OCI-LY7 (cell line): ENCODE results near the gene NDUFV2. TPM values are rescaled to one million over a fixed set of nuclear protein-coding genes. Genes with fewer than 3 reads are reported as not detected.

Source experiments
- BruUV-seq: library from RNA; stranded (reverse); fragments of 400-500 nt; replicated peaks from 2 replicates; lab custom pipeline; 2021; lab: Mats Ljungman, UMichigan
- CTCF ChIA-PET: fragments of 300-600 bp; sonication (Branson Sonifier 250); formaldehyde crosslinking; loops from one replicate; lab custom pipeline; 2022; ENCODE audit warnings: antibody characterized with exemption; ENCODE audit not compliant: unreplicated experiment; lab: Charles Lee
- POLR2A ChIA-PET: fragments of 300-600 bp; sonication (Branson Sonifier 250); formaldehyde crosslinking; loops from one replicate; lab custom pipeline; 2022; ENCODE audit warnings: antibody characterized with exemption; lab: Charles Lee
- DNase-seq: peaks from one replicate; pipeline ENCODE4 v3.0.0-alpha.2; 2015; ENCODE audit warnings: low spot score
- H2AFZ ChIP-seq: fragments of 200-600 bp; sonication (generic), shearing (Covaris generic); 2 replicates; pipeline ENCODE4 v1.6.1; 2014; ENCODE audit warnings: mild to moderate bottlenecking, antibody characterized with exemption, low read length, moderate library complexity
- H3K27ac ChIP-seq: fragments of 200-600 bp; sonication (generic); 2 replicates; pipeline ENCODE4 v1.5.1; 2014; ENCODE audit warnings: mixed run types, low read depth, mild to moderate bottlenecking, moderate library complexity, low read length, inconsistent platforms; ENCODE audit not compliant: poor library complexity, severe bottlenecking
- H3K36me3 ChIP-seq: fragments of 200-600 bp; sonication (generic); 2 replicates; pipeline ENCODE4 v1.6.1; 2014; ENCODE audit warnings: mild to moderate bottlenecking, antibody characterized with exemption, low read length, moderate library complexity, mixed read lengths; ENCODE audit not compliant: insufficient read depth
- H3K4me1 ChIP-seq: fragments of 200-600 bp; sonication (generic); 2 replicates; pipeline ENCODE4 v1.5.1; 2014; ENCODE audit warnings: mild to moderate bottlenecking, low read length; ENCODE audit not compliant: insufficient read depth, poor library complexity, severe bottlenecking
- H3K4me2 ChIP-seq: fragments of 200-600 bp; sonication (generic); 2 replicates; pipeline ENCODE4 v1.6.1; 2014; ENCODE audit warnings: mild to moderate bottlenecking, low read length
- H3K4me3 ChIP-seq: fragments of 200-600 bp; sonication (generic); 2 replicates; pipeline ENCODE4 v1.5.1; 2014; ENCODE audit warnings: mild to moderate bottlenecking, low read depth, low read length; ENCODE audit not compliant: poor library complexity, severe bottlenecking
- H3K79me2 ChIP-seq: fragments of 200-600 bp; sonication (generic); 2 replicates; pipeline ENCODE4 v1.6.1; 2016; ENCODE audit warnings: low read depth, mild to moderate bottlenecking, low read length, moderate library complexity, mixed read lengths; ENCODE audit not compliant: insufficient read depth
- H3K9me2 ChIP-seq: fragments of 200-600 bp; sonication (generic); 2 replicates; pipeline ENCODE4 v1.6.1; 2016; ENCODE audit warnings: mild to moderate bottlenecking, low read length, mixed read lengths; ENCODE audit not compliant: insufficient read depth
- H3K9me3 ChIP-seq: fragments of 200-600 bp; sonication (generic); 2 replicates; pipeline ENCODE4 v1.6.1; 2014; ENCODE audit warnings: mild to moderate bottlenecking, mixed run types, low read length, mixed read lengths
- H4K20me1 ChIP-seq: fragments of 200-600 bp; sonication (generic); 2 replicates; pipeline ENCODE4 v1.6.1; 2014; ENCODE audit warnings: mild to moderate bottlenecking, antibody characterized with exemption, low read length, moderate library complexity, mixed read lengths; ENCODE audit not compliant: insufficient read depth
- EZH2phosphoT487 ChIP-seq: fragments of 200-600 bp; sonication (generic); IDR thresholded peaks from 2 replicates; pipeline ENCODE4 v1.6.1; 2018; ENCODE audit warnings: low read depth, borderline replicate concordance, mild to moderate bottlenecking, mixed run types, antibody characterized with exemption, low read length, moderate library complexity, mixed read lengths
- intact Hi-C: fragments of 100-400 bp; cut with micrococcal nuclease; formaldehyde crosslinking; loops from one replicate; pipeline ENCODE4 v1.10.0; 2022; ENCODE audit not compliant: unreplicated experiment
- total RNA-seq, 2 experiments: library from RNA; depleted of rRNA in 1 of 2; stranded (reverse); fragments of >200 nt in 1 of 2; shearing (Covaris generic) in 1 of 2; gene quantifications; 2 replicates each; pipeline ENCODE4 v1.2.3, GENCODE V29; 2014 to 2022
- TF ChIP-seq, protein P1 (sequence below): fragments of 200-600 bp; sonication (generic); conservative IDR thresholded peaks from 2 replicates; pipeline ENCODE4 v1.5.1; 2014; ENCODE audit warnings: mild to moderate bottlenecking, antibody characterized with exemption, low read length, moderate library complexity, mixed read lengths

NDUFV2 gene
- total RNA-seq, 2 experiments from 2014 or later, result 185 to 201 TPM

DNA sequence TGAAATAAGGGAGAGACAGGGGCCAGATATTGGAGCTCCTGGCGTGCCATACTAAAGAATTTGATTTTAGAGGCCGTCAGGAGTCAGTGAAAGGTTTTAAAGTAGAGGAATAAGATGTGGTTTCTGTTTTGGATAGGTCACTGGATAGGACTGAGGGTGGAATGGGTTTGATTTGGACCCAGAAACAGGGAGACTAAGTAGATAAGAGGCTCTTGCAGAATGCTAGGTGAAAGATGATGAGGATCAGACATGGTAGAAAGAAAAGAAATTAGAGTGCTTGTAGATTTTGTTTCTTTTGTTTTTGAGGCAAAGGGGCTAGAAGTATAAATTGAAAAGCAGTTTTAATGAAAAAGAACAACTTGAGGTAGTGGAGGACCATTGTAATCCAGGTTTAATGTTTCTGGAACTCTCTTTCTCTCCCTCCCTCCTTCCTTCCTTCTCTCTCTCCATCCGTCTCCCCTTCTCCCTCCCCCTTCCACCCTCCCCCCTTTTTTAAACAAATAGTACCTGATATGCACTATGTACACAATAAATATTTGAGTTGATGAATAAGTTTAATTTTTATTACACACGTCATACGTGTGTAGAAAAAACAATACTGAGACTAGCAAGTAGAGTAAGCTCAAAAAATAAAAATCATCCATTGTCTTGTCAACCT is 1.9 kb downstream of the NDUFV2 start:
- peak overlapping the region; percentile 93 for H3K4me3 ChIP-seq
- peaks cover 55% of the 10 kb centered on the region for H3K36me3 ChIP-seq
- H3K4me1 ChIP-seq, result peaks cover 50% of the 10 kb centered on the region
- H3K9me3 ChIP-seq, result no peaks in the 10 kb centered on the region
- H2AFZ ChIP-seq, result no peak overlapping the region
- no peak overlapping the region for H3K27ac ChIP-seq
- peaks cover 77% of the 10 kb centered on the region for H3K79me2 ChIP-seq
- TF ChIP-seq, protein P1, sequence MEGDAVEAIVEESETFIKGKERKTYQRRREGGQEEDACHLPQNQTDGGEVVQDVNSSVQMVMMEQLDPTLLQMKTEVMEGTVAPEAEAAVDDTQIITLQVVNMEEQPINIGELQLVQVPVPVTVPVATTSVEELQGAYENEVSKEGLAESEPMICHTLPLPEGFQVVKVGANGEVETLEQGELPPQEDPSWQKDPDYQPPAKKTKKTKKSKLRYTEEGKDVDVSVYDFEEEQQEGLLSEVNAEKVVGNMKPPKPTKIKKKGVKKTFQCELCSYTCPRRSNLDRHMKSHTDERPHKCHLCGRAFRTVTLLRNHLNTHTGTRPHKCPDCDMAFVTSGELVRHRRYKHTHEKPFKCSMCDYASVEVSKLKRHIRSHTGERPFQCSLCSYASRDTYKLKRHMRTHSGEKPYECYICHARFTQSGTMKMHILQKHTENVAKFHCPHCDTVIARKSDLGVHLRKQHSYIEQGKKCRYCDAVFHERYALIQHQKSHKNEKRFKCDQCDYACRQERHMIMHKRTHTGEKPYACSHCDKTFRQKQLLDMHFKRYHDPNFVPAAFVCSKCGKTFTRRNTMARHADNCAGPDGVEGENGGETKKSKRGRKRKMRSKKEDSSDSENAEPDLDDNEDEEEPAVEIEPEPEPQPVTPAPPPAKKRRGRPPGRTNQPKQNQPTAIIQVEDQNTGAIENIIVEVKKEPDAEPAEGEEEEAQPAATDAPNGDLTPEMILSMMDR, result no peak
- no peak for TF ChIP-seq EZH2phosphoT487
- H4K20me1 ChIP-seq, result peaks cover 48% of the 10 kb centered on the region
- intact Hi-C loops, result no loop called here
- no peak for DNase-seq
- POLR2A ChIA-PET, result interaction anchor here (0.7 to 6.6 kb wide), 8 partner anchors 9 to 43 kb away, joined by 3 to 49 read pairs (median 8); partner anchors contain the start of gene ANKRD12
- H3K4me2 ChIP-seq, result peak overlapping the region; percentile 96
- CTCF ChIA-PET, result interaction anchor here (0.9 to 1.6 kb wide), 2 partner anchors 9 to 38 kb away, joined by 3 read pairs; no protein-coding TSS in a partner anchor
- BruUV-seq, result no TSS peak
- no peaks in the 10 kb centered on the region for H3K9me2 ChIP-seq

DNA sequence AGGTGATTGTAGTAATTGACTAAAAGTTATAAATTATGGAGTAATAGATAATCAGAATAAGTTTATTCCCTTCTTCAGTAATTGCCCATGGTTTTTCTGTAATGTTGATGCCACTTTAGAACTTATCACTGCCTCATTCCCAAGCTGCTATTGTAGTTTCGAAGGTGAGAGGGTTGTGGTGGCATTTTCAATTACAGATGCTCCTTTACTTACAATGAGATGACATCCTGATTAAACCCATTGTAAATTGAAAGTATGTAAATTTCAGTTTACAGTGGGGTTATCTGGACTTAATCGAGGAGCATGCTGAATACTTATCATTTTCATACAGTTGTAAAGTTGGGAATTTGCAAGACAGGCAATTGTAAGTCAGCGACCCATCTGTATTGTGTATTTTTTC is 2.9 kb downstream of the NDUFV2 start:
- Histone ChIP-seq H2AFZ (no peak overlapping the region), H3K27ac (no peak overlapping the region), H3K79me2 (peaks cover 87% of the 10 kb centered on the region), H3K9me3 (no peaks in the 10 kb centered on the region), H3K36me3 (peaks cover 65% of the 10 kb centered on the region), H3K9me2 (no peaks in the 10 kb centered on the region), H3K4me1 (peaks cover 54% of the 10 kb centered on the region), H4K20me1 (peaks cover 56% of the 10 kb centered on the region), H3K4me3 (peak overlapping the region; percentile 93), H3K4me2 (peak overlapping the region; percentile 96)
- ChIA-PET POLR2A (interaction anchor here (1.5 to 6.6 kb wide), 4 partner anchors 12 to 35 kb away, joined by 6 to 49 read pairs (median 8); no protein-coding TSS in a partner anchor), CTCF (no interaction called here)
- DNase-seq, result no peak
- no TSS peak for BruUV-seq
- TF ChIP-seq, protein P1, result no peak
- TF ChIP-seq EZH2phosphoT487, result no peak
- intact Hi-C loops, result no loop called here

DNA sequence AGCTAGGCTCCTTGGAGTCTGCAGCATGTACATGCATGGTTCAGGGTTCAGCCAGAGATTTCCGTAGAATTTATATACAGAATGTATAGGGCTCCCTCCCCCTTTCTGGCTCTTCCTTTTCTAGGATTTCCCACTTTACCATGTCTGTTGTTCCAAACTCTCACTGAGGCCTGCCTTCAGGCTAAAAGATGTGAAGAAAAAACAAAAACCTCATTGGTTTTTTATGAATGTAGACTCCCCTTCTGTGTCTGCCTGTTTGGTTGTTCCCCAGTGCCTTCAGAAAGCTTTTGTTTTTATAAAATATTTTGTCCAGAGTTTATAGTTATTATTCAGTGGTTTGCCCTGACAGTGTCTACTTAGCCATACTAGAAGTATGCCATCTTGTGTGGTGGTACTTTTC is 3.6 kb downstream of the NDUFV2 start:
- no peak for DNase-seq
- peaks cover 94% of the 10 kb centered on the region for H3K79me2 ChIP-seq
- ChIA-PET CTCF (no interaction called here), POLR2A (interaction anchor here (1.1 to 2.0 kb wide), 3 partner anchors 11 to 34 kb away, joined by 4 to 10 read pairs (median 6); no protein-coding TSS in a partner anchor)
- H3K36me3 ChIP-seq, result peaks cover 72% of the 10 kb centered on the region
- peaks cover 54% of the 10 kb centered on the region for H3K4me1 ChIP-seq
- peak overlapping the region; percentile 96 for H3K4me2 ChIP-seq
- no TSS peak for BruUV-seq
- H3K9me2 ChIP-seq, result no peaks in the 10 kb centered on the region
- peaks cover 56% of the 10 kb centered on the region for H4K20me1 ChIP-seq
- no peak overlapping the region for H2AFZ ChIP-seq
- intact Hi-C loops, result no loop called here
- TF ChIP-seq EZH2phosphoT487, result no peak
- H3K4me3 ChIP-seq, result peak overlapping the region; percentile 93
- H3K9me3 ChIP-seq, result no peaks in the 10 kb centered on the region
- H3K27ac ChIP-seq, result no peak overlapping the region
